Measurements from ENCODE around the gene PPP1R14D.

Gene PPP1R14D

GRCh38 chr15:40789999-40790398 lies 38.5 kb downstream of the PPP1R14D start:
- peak overlapping the region; percentile 74 for H3K27ac ChIP-seq

GRCh38 chr15:40789119-40789518 lies 39.4 kb downstream of the PPP1R14D start:
- H3K27ac ChIP-seq = peak overlapping the region; percentile 96

More at GRCh38 chr15:40789999-40790398, 38.5 kb downstream of the PPP1R14D start:
- DNase-seq (ENCODE audit: low read depth, low spot score) = no peak

GRCh38 chr15:40787991-40788390 lies 40.5 kb downstream of the PPP1R14D start:
- peak overlapping the region; percentile 96 for H3K27ac ChIP-seq
- no peak for DNase-seq (ENCODE audit: low read depth, low spot score)

More at GRCh38 chr15:40789119-40789518, 39.4 kb downstream of the PPP1R14D start:
- no peak for DNase-seq (ENCODE audit: low read depth, low spot score)

- peak overlapping the region; percentile 96 for H3K27ac ChIP-seq
- DNase-seq (ENCODE audit: low read depth, low spot score) = peak; percentile 77
Measured at GRCh38 chr15:40787344-40787841, 41.1 kb downstream of the PPP1R14D start.

- peak overlapping the region; percentile 96 for H3K27ac ChIP-seq
- no peak for DNase-seq (ENCODE audit: low read depth, low spot score)
Measured at GRCh38 chr15:40785814-40786213, 42.7 kb downstream of the PPP1R14D start.

- H3K27ac ChIP-seq = peak overlapping the region; percentile 96
- DNase-seq (ENCODE audit: low read depth, low spot score) = no peak
Measured at GRCh38 chr15:40785164-40785563, 43.3 kb downstream of the PPP1R14D start.

- no peak overlapping the region for H3K27ac ChIP-seq
- no peak for DNase-seq (ENCODE audit: low read depth, low spot score)
Measured at GRCh38 chr15:40782609-40783227, 45.8 kb downstream of the PPP1R14D start.

- peak overlapping the region; percentile 53 for H3K27ac ChIP-seq
- DNase-seq (ENCODE audit: low read depth, low spot score) = no peak
Measured at GRCh38 chr15:40776537-40777141, 51.9 kb downstream of the PPP1R14D start.

GRCh38 chr15:40775740-40776536 lies 52.6 kb downstream of the PPP1R14D start:
- DNase-seq (ENCODE audit: low read depth, low spot score) = no peak
- H3K27ac ChIP-seq = peak overlapping the region; percentile 53

GRCh38 chr15:40775007-40775406 lies 53.5 kb downstream of the PPP1R14D start:
- no peak overlapping the region for H3K27ac ChIP-seq
- no peak for DNase-seq (ENCODE audit: low read depth, low spot score)

- no peak for DNase-seq (ENCODE audit: low read depth, low spot score)
- H3K27ac ChIP-seq = no peak overlapping the region
Measured at GRCh38 chr15:40773902-40774301, 54.6 kb downstream of the PPP1R14D start.

- no peak overlapping the region for H3K27ac ChIP-seq
- DNase-seq (ENCODE audit: low read depth, low spot score) = no peak
Measured at GRCh38 chr15:40773496-40773895, 55.0 kb downstream of the PPP1R14D start.

GRCh38 chr15:40772014-40772413 lies 56.5 kb downstream of the PPP1R14D start:
- H3K27ac ChIP-seq = no peak overlapping the region
- no peak for DNase-seq (ENCODE audit: low read depth, low spot score)

GRCh38 chr15:40771242-40771641 lies 57.3 kb downstream of the PPP1R14D start:
- peak overlapping the region; percentile 93 for H3K27ac ChIP-seq

GRCh38 chr15:40770147-40770721 lies 58.3 kb downstream of the PPP1R14D start:
- H3K27ac ChIP-seq = peak overlapping the region; percentile 93
- DNase-seq (ENCODE audit: low read depth, low spot score) = no peak

More at GRCh38 chr15:40771242-40771641, 57.3 kb downstream of the PPP1R14D start:
- no peak for DNase-seq (ENCODE audit: low read depth, low spot score)

GRCh38 chr15:40769274-40770146 lies 59.0 kb downstream of the PPP1R14D start, which contains the start of gene C15orf62:
Gene C15orf62, plus strand, starts transcription at chr15:40769980. Its CDS starts 516 bp downstream, at chr15:40770496.
- H3K27ac ChIP-seq = peak within 1 kb of the TSS; percentile 93
- DNase-seq (ENCODE audit: low read depth, low spot score) = no peak

GRCh38 chr15:40768521-40769273 lies 59.8 kb downstream of the PPP1R14D start:
- no peak for DNase-seq (ENCODE audit: low read depth, low spot score)
- H3K27ac ChIP-seq = peak overlapping the region; percentile 93

GRCh38 chr15:40767838-40768500 lies 60.5 kb downstream of the PPP1R14D start:
- peak overlapping the region; percentile 93 for H3K27ac ChIP-seq
- no peak for DNase-seq (ENCODE audit: low read depth, low spot score)
